ENCODE data around the gene COL2A1.

COL2A1 gene

DNA sequence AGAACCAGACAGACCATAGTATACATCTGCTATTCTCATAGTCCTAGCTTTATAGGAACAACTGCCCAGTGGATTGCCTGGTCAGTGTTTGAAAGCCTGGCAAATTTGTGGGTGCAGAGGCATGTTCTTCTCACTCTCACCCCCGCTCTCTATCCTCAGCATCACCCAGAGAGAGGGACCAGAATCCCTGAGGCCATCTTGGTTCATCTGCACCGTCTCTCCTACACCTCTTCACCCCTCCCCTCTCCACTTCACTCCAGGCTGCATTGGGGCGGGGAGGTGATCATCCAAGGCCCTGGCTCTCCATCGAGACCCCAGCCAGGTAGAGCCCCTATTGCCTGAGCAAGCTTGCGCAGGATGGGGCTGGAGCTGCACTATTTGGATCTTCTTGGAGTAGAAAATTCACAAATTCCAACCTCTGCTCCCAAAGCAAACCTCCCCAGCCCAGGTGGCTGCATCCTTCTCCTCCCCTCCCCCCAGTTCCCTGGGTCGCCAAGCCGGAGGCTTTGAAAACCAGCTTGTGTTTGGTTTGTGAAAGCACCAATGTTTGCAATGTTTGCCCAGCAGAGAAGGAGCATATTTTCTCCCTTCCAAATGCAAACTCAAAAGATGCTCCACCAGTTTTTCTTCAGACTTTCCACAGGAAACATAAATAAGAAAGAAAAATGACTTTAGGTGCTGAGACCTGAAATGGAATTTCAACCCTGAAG, 18.6 kb upstream of the COL2A1 start:
- no peaks in the 10 kb centered on the region for H3K79me2 ChIP-seq (ENCODE audit: low read length)
- H3K27me3 ChIP-seq (ENCODE audit: low read depth, low read length): peaks cover 22% of the 10 kb centered on the region; the same call in 1 of the 2 replicates
- no peak overlapping the region for H3K4me2 ChIP-seq (ENCODE audit: low read length)
- H3K27ac ChIP-seq (ENCODE audit: low read length): no peak overlapping the region
- H3K36me3 ChIP-seq (replicated peaks; ENCODE audit: low read depth, low read length): no peaks in the 10 kb centered on the region
- TF ChIP-seq, protein P1, sequence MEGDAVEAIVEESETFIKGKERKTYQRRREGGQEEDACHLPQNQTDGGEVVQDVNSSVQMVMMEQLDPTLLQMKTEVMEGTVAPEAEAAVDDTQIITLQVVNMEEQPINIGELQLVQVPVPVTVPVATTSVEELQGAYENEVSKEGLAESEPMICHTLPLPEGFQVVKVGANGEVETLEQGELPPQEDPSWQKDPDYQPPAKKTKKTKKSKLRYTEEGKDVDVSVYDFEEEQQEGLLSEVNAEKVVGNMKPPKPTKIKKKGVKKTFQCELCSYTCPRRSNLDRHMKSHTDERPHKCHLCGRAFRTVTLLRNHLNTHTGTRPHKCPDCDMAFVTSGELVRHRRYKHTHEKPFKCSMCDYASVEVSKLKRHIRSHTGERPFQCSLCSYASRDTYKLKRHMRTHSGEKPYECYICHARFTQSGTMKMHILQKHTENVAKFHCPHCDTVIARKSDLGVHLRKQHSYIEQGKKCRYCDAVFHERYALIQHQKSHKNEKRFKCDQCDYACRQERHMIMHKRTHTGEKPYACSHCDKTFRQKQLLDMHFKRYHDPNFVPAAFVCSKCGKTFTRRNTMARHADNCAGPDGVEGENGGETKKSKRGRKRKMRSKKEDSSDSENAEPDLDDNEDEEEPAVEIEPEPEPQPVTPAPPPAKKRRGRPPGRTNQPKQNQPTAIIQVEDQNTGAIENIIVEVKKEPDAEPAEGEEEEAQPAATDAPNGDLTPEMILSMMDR (IDR thresholded peaks at IDR 0.05; ENCODE audit: low read depth, low read length): no peak
- no peak overlapping the region for H2AFZ ChIP-seq (ENCODE audit: low read depth, low read length)
- no peaks in the 10 kb centered on the region for H3K9me3 ChIP-seq (ENCODE audit: insufficient read depth, low read length)
- no peaks in the 10 kb centered on the region for H4K20me1 ChIP-seq (ENCODE audit: insufficient read depth, low read length)
- H3K9ac ChIP-seq (ENCODE audit: low read length): no peak overlapping the region
- no peaks in the 10 kb centered on the region for H3K4me1 ChIP-seq (ENCODE audit: low read length)
- H3K4me3 ChIP-seq (ENCODE audit: low read length): no peak overlapping the region

DNA sequence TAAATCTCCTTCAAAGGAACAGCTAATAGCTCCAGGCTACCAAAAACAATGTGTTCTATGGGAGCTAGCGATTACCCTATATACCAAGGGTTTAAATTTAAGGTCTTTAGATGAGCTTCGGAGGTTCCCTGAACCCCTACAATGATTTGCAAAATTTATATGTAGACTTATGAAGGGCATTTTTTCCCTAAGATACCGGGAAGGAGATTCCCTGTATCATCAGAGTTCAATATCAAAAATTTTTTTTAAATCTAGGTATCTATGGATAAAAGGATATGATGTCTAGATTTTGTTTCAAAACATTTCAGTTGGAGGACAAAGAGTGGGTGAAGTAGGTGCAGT, 17.9 kb upstream of the COL2A1 start:
- TF ChIP-seq, protein P1 (IDR thresholded peaks at IDR 0.05; ENCODE audit: low read depth, low read length): no peak
- no peak for TF ChIP-seq EZH2phosphoT487 (IDR thresholded peaks at IDR 0.05; ENCODE audit: low read depth)
- H3K27ac ChIP-seq (ENCODE audit: low read length): no peak overlapping the region
- H3K4me1 ChIP-seq (ENCODE audit: low read length): no peaks in the 10 kb centered on the region
- H3K9me3 ChIP-seq (ENCODE audit: insufficient read depth, low read length): no peaks in the 10 kb centered on the region
- no peak overlapping the region for H3K9ac ChIP-seq (ENCODE audit: low read length)
- H3K36me3 ChIP-seq (replicated peaks; ENCODE audit: low read depth, low read length): no peaks in the 10 kb centered on the region
- no peaks in the 10 kb centered on the region for H4K20me1 ChIP-seq (ENCODE audit: insufficient read depth, low read length)
- H3K4me3 ChIP-seq (ENCODE audit: low read length): no peak overlapping the region
- no peak overlapping the region for H2AFZ ChIP-seq (ENCODE audit: low read depth, low read length)
- peaks cover 24% of the 10 kb centered on the region; the same call in 1 of the 2 replicates for H3K27me3 ChIP-seq (ENCODE audit: low read depth, low read length)
- no peak overlapping the region for H3K4me2 ChIP-seq (ENCODE audit: low read length)
- no peaks in the 10 kb centered on the region for H3K79me2 ChIP-seq (ENCODE audit: low read length)

DNA sequence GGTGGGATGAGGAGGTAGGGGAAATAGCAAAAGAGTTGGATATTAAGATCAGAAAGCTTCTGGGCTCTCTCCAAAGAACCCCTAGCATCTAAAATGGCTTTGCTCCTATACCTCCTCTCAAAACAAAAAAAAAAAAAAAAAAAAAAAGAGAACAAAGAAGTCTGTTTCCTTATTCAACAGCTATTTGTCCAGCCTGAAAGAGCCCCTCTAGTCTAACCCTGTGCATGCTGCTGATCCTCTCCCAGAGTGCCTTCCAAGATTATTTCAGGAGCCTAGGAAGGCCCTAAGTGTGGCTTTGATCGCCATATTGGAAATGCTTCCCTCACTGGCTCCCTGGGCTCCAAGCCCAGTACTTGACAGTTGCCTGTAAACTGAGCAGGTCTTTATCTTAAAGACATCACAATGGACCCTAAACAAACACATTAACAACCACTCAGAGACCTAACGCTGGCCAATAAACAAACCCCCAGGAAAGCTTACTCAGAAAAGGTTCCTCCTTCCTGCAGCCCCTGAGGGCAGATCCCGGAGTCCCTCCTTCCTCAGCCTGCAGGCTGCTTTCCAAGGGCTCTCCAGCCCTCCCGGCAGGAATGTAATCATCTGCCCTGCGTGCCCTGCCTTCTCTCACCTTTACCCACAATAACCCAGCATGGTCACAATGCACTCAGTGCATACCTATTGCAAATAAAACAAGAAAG, 17.4 kb upstream of the COL2A1 start:
- Histone ChIP-seq H3K27me3 (ENCODE audit: low read depth, low read length) (peaks cover 29% of the 10 kb centered on the region; the same call in 1 of the 2 replicates), H3K27ac (ENCODE audit: low read length) (no peak overlapping the region), H3K4me2 (ENCODE audit: low read length) (no peak overlapping the region), H3K4me1 (ENCODE audit: low read length) (no peaks in the 10 kb centered on the region), H3K9me3 (ENCODE audit: insufficient read depth, low read length) (no peaks in the 10 kb centered on the region), H4K20me1 (ENCODE audit: insufficient read depth, low read length) (no peaks in the 10 kb centered on the region), H3K9ac (ENCODE audit: low read length) (no peak overlapping the region), H2AFZ (ENCODE audit: low read depth, low read length) (no peak overlapping the region), H3K36me3 (replicated peaks; ENCODE audit: low read depth, low read length) (no peaks in the 10 kb centered on the region), H3K79me2 (ENCODE audit: low read length) (no peaks in the 10 kb centered on the region), H3K4me3 (ENCODE audit: low read length) (no peak overlapping the region)
- TF ChIP-seq, protein P1 (IDR thresholded peaks at IDR 0.05; ENCODE audit: low read depth, low read length): no peak
- TF ChIP-seq EZH2phosphoT487 (IDR thresholded peaks at IDR 0.05; ENCODE audit: low read depth): no peak

DNA sequence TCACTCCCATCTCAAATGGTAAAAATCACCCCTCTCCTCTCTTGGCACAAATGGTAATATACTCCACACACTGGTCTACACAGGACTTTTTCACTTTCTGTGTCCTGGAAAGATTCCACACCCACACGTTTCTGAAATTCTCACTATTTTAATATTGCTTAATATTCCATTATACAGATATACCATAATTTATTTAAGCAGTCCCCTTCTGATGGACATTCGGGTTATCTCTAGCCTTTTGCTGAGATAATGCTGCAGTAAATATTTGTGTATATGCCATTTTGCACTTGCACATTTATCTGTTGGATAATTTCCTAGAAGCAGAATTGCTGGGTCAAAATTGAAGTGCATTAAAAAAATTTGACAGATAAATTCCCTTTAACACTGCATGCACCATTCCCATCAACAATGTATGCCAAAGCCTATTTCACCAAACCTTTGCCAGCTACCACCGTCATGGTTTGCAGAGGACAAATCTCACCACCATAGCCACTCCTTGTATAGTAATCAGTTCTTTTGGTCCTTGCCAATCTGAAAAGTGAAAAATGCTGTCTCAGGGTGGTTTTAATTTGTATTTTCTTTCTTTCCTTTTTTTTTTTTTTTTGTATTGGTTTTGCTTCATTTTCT, 15.5 kb upstream of the COL2A1 start:
- Histone ChIP-seq H3K4me3 (ENCODE audit: low read length) (no peak overlapping the region), H3K27me3 (ENCODE audit: low read depth, low read length) (peaks cover 38% of the 10 kb centered on the region), H3K4me1 (ENCODE audit: low read length) (no peaks in the 10 kb centered on the region), H3K9me3 (ENCODE audit: insufficient read depth, low read length) (no peaks in the 10 kb centered on the region), H3K9ac (ENCODE audit: low read length) (no peak overlapping the region), H3K4me2 (ENCODE audit: low read length) (no peak overlapping the region), H2AFZ (ENCODE audit: low read depth, low read length) (no peak overlapping the region), H3K79me2 (ENCODE audit: low read length) (no peaks in the 10 kb centered on the region), H3K36me3 (replicated peaks; ENCODE audit: low read depth, low read length) (no peaks in the 10 kb centered on the region), H3K27ac (ENCODE audit: low read length) (no peak overlapping the region), H4K20me1 (ENCODE audit: insufficient read depth, low read length) (no peaks in the 10 kb centered on the region)
- no peak for TF ChIP-seq EZH2phosphoT487 (IDR thresholded peaks at IDR 0.05; ENCODE audit: low read depth)
- TF ChIP-seq, protein P1 (IDR thresholded peaks at IDR 0.05; ENCODE audit: low read depth, low read length): no peak
